HG02938 (cell line): ENCODE data around the gene NMT1.

ENCODE experiments used
- ATAC-seq: cut with Tn5 transposase; IDR thresholded peaks from one replicate; pipeline ENCODE4 v1.9.1; 2021; ENCODE audit warnings: mild to moderate bottlenecking, moderate library complexity; ENCODE audit not compliant: unreplicated experiment

Gene NMT1

GRCh38 chr17:45132572-45133463 lies 71.7 kb downstream of the NMT1 start:
- ATAC-seq = no peak

GRCh38 chr17:45135192-45135977 lies 74.3 kb downstream of the NMT1 start, which contains the start of gene ACBD4:
ACBD4 (plus strand) TSS chr17:45135687; CDS start chr17:45136145, 458 bp downstream.
- ATAC-seq = peak; percentile 88

- ATAC-seq = no peak
These were observed 75.1 kb downstream of the NMT1 start for GRCh38 chr17:45135978-45136791.

GRCh38 chr17:45136846-45137560 lies 75.9 kb downstream of the NMT1 start:
- ATAC-seq = no peak

GRCh38 chr17:45137561-45138305 lies 76.6 kb downstream of the NMT1 start:
- ATAC-seq = no peak

- ATAC-seq = no peak
These were observed 77.9 kb downstream of the NMT1 start for GRCh38 chr17:45138911-45139532.

- ATAC-seq = no peak
These were observed 78.4 kb downstream of the NMT1 start for GRCh38 chr17:45139533-45139920.

GRCh38 chr17:45143094-45143670 lies 82.1 kb downstream of the NMT1 start:
- ATAC-seq = no peak

- ATAC-seq = no peak
These were observed 82.7 kb downstream of the NMT1 start for GRCh38 chr17:45143767-45144198.

- no peak for ATAC-seq
These were observed 83.3 kb downstream of the NMT1 start for GRCh38 chr17:45144199-45145034.

GRCh38 chr17:45145035-45145389 lies 83.9 kb downstream of the NMT1 start:
- no peak for ATAC-seq

- ATAC-seq = no peak
These were observed 85.0 kb downstream of the NMT1 start for GRCh38 chr17:45146166-45146565.

GRCh38 chr17:45146592-45146889 lies 85.4 kb downstream of the NMT1 start:
- ATAC-seq = no peak

- no peak for ATAC-seq
These were observed 85.9 kb downstream of the NMT1 start for GRCh38 chr17:45146890-45147580.

- ATAC-seq = no peak
These were observed 86.6 kb downstream of the NMT1 start for GRCh38 chr17:45147581-45148182.

GRCh38 chr17:45148183-45149036 lies 87.3 kb downstream of the NMT1 start, which contains the start of gene HEXIM1:
HEXIM1 (plus strand) TSS chr17:45148475; CDS start chr17:45149191, 716 bp downstream.
- peak; percentile 59 for ATAC-seq
